Spleen (tissue), 11 donors: ENCODE data around the gene TMEM120B. TPM values are rescaled to one million over a fixed set of nuclear protein-coding genes. Genes with fewer than 3 reads are reported as not detected.
A peak's percentile ranks its signal among the peaks of the same experiment; 100 is the strongest.
"Not testable (repeated sequence)": the region's sequence is repeated elsewhere in the genome, so short reads cannot be mapped to it uniquely, and the experiment has no call there.

Source experiments
- DNase-seq: peaks from one replicate; pipeline ENCODE4 v3.0.0-alpha.2; 2020
- H3K27ac ChIP-seq, 8 donors: fragments of 200-600 bp; sonication (generic) in 7 of 8; 1 replicate in 4 of 8; 2 replicates in 4 of 8; pipeline versions ENCODE4 v1.5.0 to v1.8.0; 2016 to 2021; ENCODE audit warnings: inconsistent platforms in 4 of 8, mild to moderate bottlenecking in 4 of 8, moderate library complexity in 1 of 8
- H3K27me3 ChIP-seq, 7 donors: fragments of 200-600 bp; sonication (generic) in 6 of 7; replicated peaks in 1 of 7; 1 replicate in 4 of 7; 2 replicates in 3 of 7; pipeline versions ENCODE4 v1.5.0 to v1.8.0; 2016 to 2021; ENCODE audit warnings: inconsistent platforms in 3 of 7, mild to moderate bottlenecking in 1 of 7
- H3K36me3 ChIP-seq, 6 donors: fragments of 200-600 bp; sonication (generic) in 5 of 6; 1 replicate in 4 of 6; 2 replicates in 2 of 6; pipeline versions ENCODE4 v1.5.0 to v1.8.0; 2016 to 2021; ENCODE audit warnings: inconsistent platforms in 2 of 6
- H3K4me1 ChIP-seq, 6 donors: fragments of 200-600 bp; sonication (generic) in 5 of 6; 1 replicate in 3 of 6; 2 replicates in 3 of 6; pipeline versions ENCODE4 v1.5.0 to v1.8.0; 2016 to 2021; ENCODE audit warnings: inconsistent platforms in 3 of 6
- H3K4me3 ChIP-seq, 8 donors: fragments of 200-600 bp; sonication (generic) in 7 of 8; 1 replicate in 4 of 8; 2 replicates in 4 of 8; pipeline versions ENCODE4 v1.5.0 to v1.8.0; 2016 to 2021; ENCODE audit warnings: inconsistent platforms in 4 of 8, mild to moderate bottlenecking in 4 of 8, moderate library complexity in 2 of 8
- H3K9me3 ChIP-seq, 8 donors: fragments of 200-600 bp; sonication (generic) in 7 of 8; 1 replicate in 4 of 8; 2 replicates in 4 of 8; pipeline versions ENCODE4 v1.5.0 to v1.8.0; 2016 to 2021; ENCODE audit warnings: inconsistent platforms in 4 of 8
- POLR2A ChIP-seq, 3 donors: fragments of 450-650 bp; IDR thresholded peaks; one replicate each; pipeline ENCODE4 v1.5.1; 2017; ENCODE audit warnings: antibody characterized with exemption in 3 of 3, mild to moderate bottlenecking in 1 of 3
- POLR2AphosphoS5 ChIP-seq, 3 donors: sonication (generic); formaldehyde crosslinking; IDR thresholded peaks; one replicate each; pipeline ENCODE4 v1.5.1; 2017; ENCODE audit warnings: antibody characterized with exemption in 3 of 3
- WGBS, 5 donors: extraction: QIAGEN DNeasy Blood & Tissue Kit in 3 of 5; methylation state at CpG; one replicate each; pipeline versions ENCODE4 v1.1.5 to v1.1.7; 2013 to 2018; 5-methylcytosine and 5-hydroxymethylcytosine counted together
- intact Hi-C: fragments of 100-400 bp; cut with DNase I; formaldehyde crosslinking; loops from one replicate; pipeline ENCODE4 v1.15.0; 2023; ENCODE audit warnings: low total_unique reads
- polyA plus RNA-seq, 3 donors: library from polyadenylated mRNA; stranded (reverse); fragments of 200-250 nt; gene quantifications; one replicate each; pipeline ENCODE4 v1.2.1, GENCODE V29; 2013
- total RNA-seq, 7 donors: library from RNA; depleted of rRNA in 3 of 7; stranded (reverse); fragments of >200 nt in 3 of 7; fragmentation: NEBNext Ultra II Directional in 4 of 7; extraction: Animal tissue kit (Norgen Biotek cat#: 25700) in 4 of 7; gene quantifications; one replicate each; pipeline versions ENCODE4 v1.1.0 to v1.2.1, GENCODE V29; 2016 to 2021
- TF ChIP-seq, protein P1 (sequence below), 11 experiments: fragments of 200-600 bp in 7 of 11; fragments of 450-650 bp in 4 of 11; sonication (generic) in 4 of 11; IDR thresholded peaks in 8 of 11; conservative IDR thresholded peaks in 3 of 11; 1 replicate in 7 of 11; 2 replicates in 4 of 11; pipeline versions ENCODE4 v1.4.0 to v1.8.0; 2016 to 2021; ENCODE audit warnings: antibody characterized with exemption in 11 of 11, inconsistent platforms in 4 of 11, mild to moderate bottlenecking in 1 of 11
- donor health status: healthy with polysubstance abuse.
- donor health status: DM: no; HTN: no; CAD: no; lungs with moderate emphysema.
- donor health status: DM: no; HTN: no; CAD: no.
- donor health status: Bipolar disorder and iron deficiency.
- donor health status: healthy.
- donor health status: DM: no; HTN: no; CAD: no.
- donor health status: DM: yes; HTN: yes; CAD: no.

Gene TMEM120B
- total and polyA plus RNA-seq, 10 donors = 2.9 to 8.9 (median 5.8) TPM

DNA sequence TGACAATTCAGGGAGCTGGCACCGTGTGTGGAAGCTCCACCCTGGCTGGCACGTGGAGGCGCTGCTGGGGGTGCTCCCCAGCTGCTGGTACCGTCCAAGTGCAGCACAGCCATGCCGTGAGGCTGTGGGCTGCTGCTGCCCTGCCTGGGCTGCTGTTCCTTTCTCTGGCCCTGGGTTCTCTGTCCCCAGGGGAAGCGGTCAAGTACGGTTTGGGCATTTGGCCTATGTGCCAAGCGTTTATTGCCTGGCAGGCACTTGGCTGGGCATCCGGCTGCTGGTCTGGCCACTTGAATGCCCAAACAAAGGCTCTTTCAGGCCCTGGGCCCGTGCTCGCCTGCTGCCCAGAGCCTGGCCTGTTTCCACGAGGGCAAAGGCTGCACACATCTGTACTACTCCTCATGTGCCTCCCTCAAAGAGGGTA is 41.3 kb downstream of the TMEM120B start:
- no peak for DNase-seq
- TF ChIP-seq POLR2AphosphoS5 (IDR thresholded peaks at IDR 0.05) (peak; percentile 37 to 63 (median 40)), POLR2A (IDR thresholded peaks at IDR 0.05) (no peak)
- 67 to 87% (median 80%) methylated on average over 7 to 12 of the region's 12 CpGs for WGBS, 5 donors
- Histone ChIP-seq H3K27me3 (no peaks in the 10 kb centered on the region), H3K27ac (no peak overlapping the region), H3K36me3 (peaks cover 0 to 21% (median 0%) of the 10 kb centered on the region in 6 donors), H3K4me3 (no peak overlapping the region), H3K4me1 (peaks cover 0 to 10% (median 3%) of the 10 kb centered on the region in 6 donors), H3K9me3 (no peaks in the 10 kb centered on the region)
- intact Hi-C loops = no loop called here

DNA sequence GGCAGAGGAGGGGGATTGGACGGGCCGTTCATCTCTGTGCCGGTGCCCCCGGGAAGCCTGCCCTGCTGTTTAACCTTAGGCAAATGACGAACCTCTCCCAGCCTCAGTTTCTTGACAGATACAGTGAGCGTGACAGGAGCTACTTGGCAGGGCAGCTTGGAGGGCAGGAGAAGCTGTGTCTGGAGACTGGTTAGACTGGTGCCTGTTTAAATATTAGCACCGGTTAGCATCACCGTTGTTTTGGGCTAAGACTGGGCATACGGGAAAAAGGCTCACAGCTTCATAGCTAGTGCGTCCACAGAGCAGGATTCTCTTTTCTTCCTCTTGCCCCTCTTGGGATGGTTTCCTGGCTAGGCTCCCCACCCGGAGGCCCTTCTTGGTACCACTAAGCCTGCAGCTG is 42.3 kb downstream of the TMEM120B start:
- Histone ChIP-seq H3K27me3 (no peaks in the 10 kb centered on the region), H3K27ac (no peak overlapping the region), H3K36me3 (peaks cover 0 to 21% (median 0%) of the 10 kb centered on the region in 6 donors), H3K9me3 (no peaks in the 10 kb centered on the region), H3K4me3 (no peak overlapping the region), H3K4me1 (peaks cover 0 to 5% (median 0%) of the 10 kb centered on the region in 6 donors)
- 93 to 98% (median 96%) methylated on average over 11 of the region's 11 CpGs for WGBS, 5 donors
- intact Hi-C loops = no loop called here
- DNase-seq = no peak
- TF ChIP-seq POLR2AphosphoS5 (IDR thresholded peaks at IDR 0.05) (no peak), POLR2A (IDR thresholded peaks at IDR 0.05) (no peak)
- TF ChIP-seq, protein P1, sequence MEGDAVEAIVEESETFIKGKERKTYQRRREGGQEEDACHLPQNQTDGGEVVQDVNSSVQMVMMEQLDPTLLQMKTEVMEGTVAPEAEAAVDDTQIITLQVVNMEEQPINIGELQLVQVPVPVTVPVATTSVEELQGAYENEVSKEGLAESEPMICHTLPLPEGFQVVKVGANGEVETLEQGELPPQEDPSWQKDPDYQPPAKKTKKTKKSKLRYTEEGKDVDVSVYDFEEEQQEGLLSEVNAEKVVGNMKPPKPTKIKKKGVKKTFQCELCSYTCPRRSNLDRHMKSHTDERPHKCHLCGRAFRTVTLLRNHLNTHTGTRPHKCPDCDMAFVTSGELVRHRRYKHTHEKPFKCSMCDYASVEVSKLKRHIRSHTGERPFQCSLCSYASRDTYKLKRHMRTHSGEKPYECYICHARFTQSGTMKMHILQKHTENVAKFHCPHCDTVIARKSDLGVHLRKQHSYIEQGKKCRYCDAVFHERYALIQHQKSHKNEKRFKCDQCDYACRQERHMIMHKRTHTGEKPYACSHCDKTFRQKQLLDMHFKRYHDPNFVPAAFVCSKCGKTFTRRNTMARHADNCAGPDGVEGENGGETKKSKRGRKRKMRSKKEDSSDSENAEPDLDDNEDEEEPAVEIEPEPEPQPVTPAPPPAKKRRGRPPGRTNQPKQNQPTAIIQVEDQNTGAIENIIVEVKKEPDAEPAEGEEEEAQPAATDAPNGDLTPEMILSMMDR (IDR thresholded peaks at IDR 0.05 in 8 of 11, conservative IDR thresholded peaks at IDR 0.05 in 3 of 11) = no peak

DNA sequence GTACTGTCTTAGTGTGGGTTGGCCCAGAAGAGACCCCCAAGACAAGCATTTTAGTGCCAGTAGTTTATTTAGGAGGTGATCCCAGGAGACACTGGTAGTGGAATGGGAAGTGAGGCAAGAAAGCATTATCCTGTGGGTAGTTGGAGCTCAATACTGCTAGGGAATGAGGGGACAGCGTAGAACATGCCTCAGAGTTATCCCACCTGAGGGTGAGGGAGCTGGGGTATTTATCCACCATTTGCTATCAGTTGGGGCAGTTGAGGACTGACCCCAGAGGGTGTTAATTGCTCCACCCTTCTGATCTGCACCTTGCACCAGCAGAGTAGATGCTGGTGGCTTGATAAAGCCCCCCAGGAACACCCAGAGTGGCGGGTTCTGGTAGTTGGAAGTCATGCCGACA is 43.0 kb downstream of the TMEM120B start:
- Histone ChIP-seq H3K9me3 (no peaks in the 10 kb centered on the region), H3K27me3 (no peaks in the 10 kb centered on the region), H3K4me3 (no peak overlapping the region), H3K4me1 (peaks cover 0 to 5% (median 0%) of the 10 kb centered on the region in 6 donors), H3K27ac (no peak overlapping the region), H3K36me3 (peaks cover 0 to 21% (median 0%) of the 10 kb centered on the region in 6 donors)
- TF ChIP-seq POLR2AphosphoS5 (IDR thresholded peaks at IDR 0.05) = no peak
- TF ChIP-seq POLR2A (IDR thresholded peaks at IDR 0.05) = no peak
- TF ChIP-seq, protein P1 (IDR thresholded peaks at IDR 0.05 in 8 of 11, conservative IDR thresholded peaks at IDR 0.05 in 3 of 11) = no peak
- WGBS, 5 donors = 88 to 96% (median 94%) methylated on average over 3 of the region's 3 CpGs
- DNase-seq = no peak
- intact Hi-C loops = no loop called here

DNA sequence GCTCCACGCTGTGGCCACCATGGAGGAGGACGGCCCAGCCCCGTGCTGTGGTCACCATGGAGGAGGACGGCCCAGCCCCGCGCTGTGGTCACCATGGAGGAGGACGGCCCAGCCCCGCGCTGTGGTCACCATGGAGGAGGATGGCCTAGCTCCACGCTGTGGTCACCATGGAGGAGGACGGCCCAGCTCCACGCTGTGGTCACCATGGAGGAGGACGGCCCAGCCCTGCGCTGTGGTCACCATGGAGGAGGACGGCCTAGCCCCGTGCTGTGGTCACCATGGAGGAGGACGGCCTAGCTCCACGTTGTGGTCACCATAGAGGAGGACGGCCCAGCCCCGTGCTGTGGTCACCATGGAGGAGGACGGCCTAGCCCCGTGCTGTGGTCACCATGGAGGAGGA is 46.0 kb downstream of the TMEM120B start:
- DNase-seq, H3K4me1 ChIP-seq, H3K36me3 ChIP-seq, H3K27ac ChIP-seq, intact Hi-C loops, H3K9me3 ChIP-seq, H3K27me3 ChIP-seq, H3K4me3 ChIP-seq: not testable (repeated sequence)
- 92 to 97% (median 97%) methylated on average over 6 to 22 of the region's 22 CpGs for WGBS, 5 donors

DNA sequence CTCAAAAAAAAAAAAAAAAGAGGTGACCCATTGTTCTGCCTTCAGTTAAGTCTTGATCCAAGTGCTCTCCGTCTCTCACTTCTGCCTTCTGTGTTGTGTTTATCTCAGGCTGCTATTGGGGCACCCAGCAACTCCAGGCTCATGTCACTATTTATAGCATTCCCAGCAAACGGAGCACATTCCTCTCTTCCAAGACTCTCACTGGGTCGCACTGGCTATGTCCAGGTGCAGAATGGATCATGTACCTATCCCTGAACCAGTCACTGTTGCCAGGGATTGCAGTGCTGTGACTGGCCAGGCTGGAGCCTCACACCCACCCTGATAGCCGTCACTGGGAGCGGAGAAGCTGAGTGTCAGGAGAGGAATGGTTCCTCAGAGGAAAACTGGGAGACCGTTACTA is 49.7 kb downstream of the TMEM120B start:
- Histone ChIP-seq H3K36me3 (peaks cover 0 to 5% (median 0%) of the 10 kb centered on the region in 6 donors), H3K27me3 (no peaks in the 10 kb centered on the region), H3K27ac (no peak overlapping the region), H3K4me1 (no peaks in the 10 kb centered on the region), H3K9me3 (no peaks in the 10 kb centered on the region), H3K4me3 (no peak overlapping the region)
- intact Hi-C loops = no loop called here
- 89 to 95% (median 93%) methylated on average over 6 of the region's 6 CpGs for WGBS, 5 donors
- no peak for TF ChIP-seq POLR2AphosphoS5 (IDR thresholded peaks at IDR 0.05)
- TF ChIP-seq, protein P1 (IDR thresholded peaks at IDR 0.05 in 8 of 11, conservative IDR thresholded peaks at IDR 0.05 in 3 of 11) = no peak
- TF ChIP-seq POLR2A (IDR thresholded peaks at IDR 0.05) = no peak
- DNase-seq = no peak
